ENCODE data around the gene ERGIC3.

The ERGIC3 gene

DNA sequence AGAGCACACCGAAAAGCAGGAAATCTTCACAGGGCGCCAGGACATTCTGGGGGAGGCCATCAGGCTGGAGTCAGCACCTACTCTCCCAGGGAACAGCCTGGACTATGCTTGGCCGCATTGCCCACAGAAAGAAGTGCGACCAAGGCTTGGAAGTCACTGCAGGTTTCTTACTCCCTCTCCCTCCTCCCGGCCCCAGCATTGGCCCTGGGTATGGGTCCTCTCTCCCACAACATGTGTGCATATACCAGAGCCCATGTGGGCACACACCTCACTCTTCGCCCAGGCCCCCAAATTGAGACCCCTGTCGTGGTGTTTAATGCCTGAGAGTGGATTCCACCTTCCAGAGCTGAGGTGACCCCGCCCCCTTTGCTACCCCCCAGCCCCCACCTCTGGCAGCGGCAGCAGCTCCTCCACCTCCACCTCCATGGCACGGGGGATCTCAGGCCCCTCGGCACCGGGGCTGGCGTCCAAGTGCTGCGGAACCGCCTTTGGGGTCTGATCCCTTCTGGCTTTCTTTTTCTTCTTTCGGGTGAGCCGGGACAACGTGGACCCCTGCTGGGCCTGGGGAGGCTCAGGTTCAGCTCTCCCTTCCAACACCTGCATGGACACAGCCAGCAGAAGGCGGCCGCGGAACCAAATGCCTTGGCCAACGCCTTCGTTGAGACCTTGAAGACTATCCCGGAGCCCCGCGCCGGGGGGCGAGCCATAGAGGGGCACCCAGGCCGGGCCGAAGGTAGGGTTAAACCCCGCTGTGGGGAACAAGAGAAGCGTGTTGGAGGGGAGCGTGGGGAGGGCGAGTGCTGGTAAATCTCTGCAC is 58.5 kb downstream of the ERGIC3 start:
- Histone ChIP-seq H4K20me1 (ENCODE audit: control insufficient read depth, insufficient read depth, low read depth, low read length) (no peaks in the 10 kb centered on the region), H3K27me3 (ENCODE audit: control insufficient read depth, low read length) (peaks cover 34% of the 10 kb centered on the region), H3K4me3 (ENCODE audit: low read length) (no peak overlapping the region), H3K4me2 (ENCODE audit: low read length) (peak overlapping the region; percentile 67; the same call in 1 of the 2 replicates), H3K36me3 (ENCODE audit: control insufficient read depth, low read length) (no peaks in the 10 kb centered on the region), H3K4me1 (ENCODE audit: control insufficient read depth, low read length) (peaks cover 9% of the 10 kb centered on the region), H3F3A (ENCODE audit: control insufficient read depth, insufficient read depth) (no peaks in the 10 kb centered on the region), H3K9me3 (ENCODE audit: control insufficient read depth, insufficient read depth, low read length) (no peaks in the 10 kb centered on the region), H3K79me2 (ENCODE audit: control insufficient read depth, low read length) (no peaks in the 10 kb centered on the region), H3K9me2 (replicated peaks; ENCODE audit: control insufficient read depth, low read length) (no peaks in the 10 kb centered on the region), H3K27ac (ENCODE audit: low read depth, low read length) (no peak overlapping the region)
- no peak for TF ChIP-seq EZH2phosphoT487 (IDR thresholded peaks at IDR 0.05; ENCODE audit: borderline replicate concordance, low read length)
- TF ChIP-seq, protein P1, sequence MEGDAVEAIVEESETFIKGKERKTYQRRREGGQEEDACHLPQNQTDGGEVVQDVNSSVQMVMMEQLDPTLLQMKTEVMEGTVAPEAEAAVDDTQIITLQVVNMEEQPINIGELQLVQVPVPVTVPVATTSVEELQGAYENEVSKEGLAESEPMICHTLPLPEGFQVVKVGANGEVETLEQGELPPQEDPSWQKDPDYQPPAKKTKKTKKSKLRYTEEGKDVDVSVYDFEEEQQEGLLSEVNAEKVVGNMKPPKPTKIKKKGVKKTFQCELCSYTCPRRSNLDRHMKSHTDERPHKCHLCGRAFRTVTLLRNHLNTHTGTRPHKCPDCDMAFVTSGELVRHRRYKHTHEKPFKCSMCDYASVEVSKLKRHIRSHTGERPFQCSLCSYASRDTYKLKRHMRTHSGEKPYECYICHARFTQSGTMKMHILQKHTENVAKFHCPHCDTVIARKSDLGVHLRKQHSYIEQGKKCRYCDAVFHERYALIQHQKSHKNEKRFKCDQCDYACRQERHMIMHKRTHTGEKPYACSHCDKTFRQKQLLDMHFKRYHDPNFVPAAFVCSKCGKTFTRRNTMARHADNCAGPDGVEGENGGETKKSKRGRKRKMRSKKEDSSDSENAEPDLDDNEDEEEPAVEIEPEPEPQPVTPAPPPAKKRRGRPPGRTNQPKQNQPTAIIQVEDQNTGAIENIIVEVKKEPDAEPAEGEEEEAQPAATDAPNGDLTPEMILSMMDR (IDR thresholded peaks at IDR 0.05; ENCODE audit: low read depth, low read length, poor library complexity, severe bottlenecking), result no peak

- Histone ChIP-seq H3K27ac (ENCODE audit: low read depth, low read length) (no peak overlapping the region), H3K9me3 (ENCODE audit: control insufficient read depth, insufficient read depth, low read length) (no peaks in the 10 kb centered on the region), H3K36me3 (ENCODE audit: control insufficient read depth, low read length) (no peaks in the 10 kb centered on the region), H3K9me2 (replicated peaks; ENCODE audit: control insufficient read depth, low read length) (no peaks in the 10 kb centered on the region), H3K79me2 (ENCODE audit: control insufficient read depth, low read length) (no peaks in the 10 kb centered on the region), H4K20me1 (ENCODE audit: control insufficient read depth, insufficient read depth, low read depth, low read length) (no peaks in the 10 kb centered on the region), H3F3A (ENCODE audit: control insufficient read depth, insufficient read depth) (no peaks in the 10 kb centered on the region), H3K4me1 (ENCODE audit: control insufficient read depth, low read length) (peaks cover 9% of the 10 kb centered on the region), H3K4me2 (ENCODE audit: low read length) (peak overlapping the region; percentile 67), H3K4me3 (ENCODE audit: low read length) (peak overlapping the region; percentile 47), H3K27me3 (ENCODE audit: control insufficient read depth, low read length) (peaks cover 34% of the 10 kb centered on the region)
- no peak for TF ChIP-seq EZH2phosphoT487 (IDR thresholded peaks at IDR 0.05; ENCODE audit: borderline replicate concordance, low read length)
- TF ChIP-seq, protein P1 (IDR thresholded peaks at IDR 0.05; ENCODE audit: low read depth, low read length, poor library complexity, severe bottlenecking), result peak; percentile 39
These were observed 59.4 kb downstream of the ERGIC3 start for GRCh38 chr20:35600993-35601973.

DNA sequence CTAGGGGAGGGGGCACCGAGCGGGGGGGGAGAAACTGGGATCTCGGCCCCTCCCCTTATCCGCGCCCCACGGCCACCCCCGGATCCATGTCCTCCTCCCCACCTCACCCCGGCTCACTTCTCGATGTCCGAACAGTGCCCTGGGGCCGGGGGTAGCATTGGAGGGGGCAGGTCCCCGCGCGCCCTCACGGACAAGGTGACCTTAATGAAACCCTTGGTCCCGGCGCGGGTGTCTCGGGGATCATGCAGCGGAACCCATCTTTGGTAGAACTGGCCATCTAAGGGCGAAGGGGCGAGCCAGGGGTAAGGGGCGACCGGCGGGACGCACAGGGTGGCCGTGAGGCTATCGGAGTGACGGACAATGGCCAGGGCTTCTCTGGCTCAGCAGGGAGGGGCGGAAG is 60.1 kb downstream of the ERGIC3 start:
- Histone ChIP-seq H4K20me1 (ENCODE audit: control insufficient read depth, insufficient read depth, low read depth, low read length) (no peaks in the 10 kb centered on the region), H3K9me2 (replicated peaks; ENCODE audit: control insufficient read depth, low read length) (no peaks in the 10 kb centered on the region), H3K4me3 (ENCODE audit: low read length) (peak overlapping the region; percentile 47), H3K36me3 (ENCODE audit: control insufficient read depth, low read length) (no peaks in the 10 kb centered on the region), H3K27ac (ENCODE audit: low read depth, low read length) (no peak overlapping the region), H3F3A (ENCODE audit: control insufficient read depth, insufficient read depth) (no peaks in the 10 kb centered on the region), H3K4me1 (ENCODE audit: control insufficient read depth, low read length) (peaks cover 13% of the 10 kb centered on the region), H3K27me3 (ENCODE audit: control insufficient read depth, low read length) (peaks cover 34% of the 10 kb centered on the region), H3K79me2 (ENCODE audit: control insufficient read depth, low read length) (no peaks in the 10 kb centered on the region), H3K9me3 (ENCODE audit: control insufficient read depth, insufficient read depth, low read length) (no peaks in the 10 kb centered on the region), H3K4me2 (ENCODE audit: low read length) (peak overlapping the region; percentile 67)
- TF ChIP-seq, protein P1 (IDR thresholded peaks at IDR 0.05; ENCODE audit: low read depth, low read length, poor library complexity, severe bottlenecking), result no peak
- TF ChIP-seq EZH2phosphoT487 (IDR thresholded peaks at IDR 0.05; ENCODE audit: borderline replicate concordance, low read length), result no peak
